GM12878 (cell line): ENCODE data around the gene SYCP2. TPM values are rescaled to one million over a fixed set of nuclear protein-coding genes. Genes with fewer than 3 reads are reported as not detected.

Experiments
- ATAC-seq: fragments of 200-7000 bp; cut with Tn5 transposase; 3 replicates; pipeline ENCODE4 v1.9.1; 2020; ENCODE audit warnings: mild to moderate bottlenecking, moderate library complexity
- BruUV-seq: library from RNA; stranded (reverse); fragments of 400-500 nt; replicated peaks from 2 replicates; lab custom pipeline; 2021; lab: Mats Ljungman, UMichigan
- CTCF ChIA-PET: fragments of 300-600 bp; sonication (Branson Sonifier 250); formaldehyde crosslinking; extraction: SDS; loops from one replicate; lab custom pipeline; 2021; ENCODE audit warnings: inconsistent platforms; lab: Yijun Ruan, JAX
- POLR2A ChIA-PET: fragments of 350-600 bp; formaldehyde crosslinking; extraction: SDS; loops from one replicate; lab custom pipeline; 2021; ENCODE audit warnings: inconsistent platforms; lab: Charles Lee
- RAD21 ChIA-PET: fragments of 300-600 bp; sonication (Branson Sonifier 250); formaldehyde crosslinking; loops from one replicate; lab custom pipeline; 2023; ENCODE audit warnings: antibody characterized with exemption; ENCODE audit not compliant: unreplicated experiment; lab: Charles Lee
- SMC1A ChIA-PET: fragments of 300-600 bp; sonication (Branson Sonifier 250); formaldehyde crosslinking; loops from one replicate; lab custom pipeline; 2023; ENCODE audit not compliant: unreplicated experiment, uncharacterized antibody; lab: Charles Lee
- DNase-seq: peaks from one replicate; pipeline ENCODE4 v3.0.0-alpha.2; 2011; ENCODE audit warnings: low read depth, low spot score
- FAIRE-seq: peaks from 3 replicates; lab custom pipeline; 2011; peaks lifted over from hg19 to GRCh38; lab: Jason Lieb, UNC
- H2AFZ ChIP-seq: 2 replicates; pipeline ENCODE4 v1.6.0; 2011; ENCODE audit warnings: low read depth, low read length, control low read depth; ENCODE audit not compliant: control insufficient read depth
- H3K27ac ChIP-seq: 2 replicates; pipeline ENCODE4 v1.5.1; 2011; ENCODE audit warnings: control low read depth; ENCODE audit not compliant: control insufficient read depth, insufficient read depth
- H3K27me3 ChIP-seq, 2 experiments: replicated peaks in 1 of 2; 2 replicates each; pipeline versions ENCODE4 v1.6.0 to v1.6.1; 2011; ENCODE audit warnings: low read length in 1 of 2; ENCODE audit not compliant: control insufficient read depth in 2 of 2, insufficient read depth in 2 of 2
- H3K36me3 ChIP-seq, 2 experiments: 2 replicates each; pipeline ENCODE4 v1.5.1; 2011; ENCODE audit warnings: low read length in 1 of 2; ENCODE audit not compliant: control insufficient read depth in 2 of 2, insufficient read depth in 2 of 2
- H3K4me1 ChIP-seq: 2 replicates; pipeline ENCODE4 v1.6.1; 2011; ENCODE audit warnings: mild to moderate bottlenecking, low read length, moderate library complexity, mixed read lengths; ENCODE audit not compliant: control insufficient read depth, insufficient read depth
- H3K4me2 ChIP-seq: 2 replicates; pipeline ENCODE4 v1.6.0; 2011; ENCODE audit warnings: control low read depth; ENCODE audit not compliant: control insufficient read depth, insufficient read depth
- H3K4me3 ChIP-seq: fragments of 200-600 bp; sonication (generic); 2 replicates; pipeline ENCODE4 v1.5.1; 2016
- H3K79me2 ChIP-seq: 2 replicates; pipeline ENCODE4 v1.6.0; 2011; ENCODE audit warnings: low read length; ENCODE audit not compliant: control insufficient read depth, insufficient read depth
- H3K9ac ChIP-seq: 2 replicates; pipeline ENCODE4 v1.8.0; 2011; ENCODE audit warnings: low read length, control low read depth, mixed read lengths; ENCODE audit not compliant: control insufficient read depth, insufficient read depth
- H3K9me3 ChIP-seq: replicated peaks from 3 replicates; pipeline ENCODE4 v1.5.1; 2011; ENCODE audit warnings: mild to moderate bottlenecking, low read length; ENCODE audit not compliant: control insufficient read depth, insufficient read depth
- H4K20me1 ChIP-seq: 2 replicates; pipeline ENCODE4 v1.6.0; 2011; ENCODE audit not compliant: control insufficient read depth, insufficient read depth
- BHLHE40 ChIP-seq, 2 experiments: fragments of 450-650 bp in 1 of 2; IDR thresholded peaks; 2 replicates each; pipeline ENCODE4 v1.6.1; 2011 to 2017; ENCODE audit warnings: low read depth in 2 of 2, borderline replicate concordance in 1 of 2, improper control_type of control experiment in 1 of 2, low read length in 1 of 2, mild to moderate bottlenecking in 1 of 2
- BMI1 ChIP-seq: fragments of 450-650 bp; IDR thresholded peaks from 2 replicates; pipeline ENCODE4 v1.6.1; 2016; ENCODE audit warnings: mild to moderate bottlenecking, moderate library complexity, borderline replicate concordance
- CHD4 ChIP-seq: fragments of 200-600 bp; sonication (generic); IDR thresholded peaks from 2 replicates; pipeline ENCODE4 v1.6.1; 2016; ENCODE audit warnings: mild to moderate bottlenecking
- EED ChIP-seq: sonication (generic); IDR thresholded peaks from 2 replicates; pipeline ENCODE4 v1.6.1; 2016; ENCODE audit warnings: antibody characterized with exemption, low read depth
- EZH2 ChIP-seq: IDR thresholded peaks from 2 replicates; pipeline ENCODE4 v1.6.1; 2012; ENCODE audit warnings: low read depth, mild to moderate bottlenecking, control low read depth, inconsistent platforms, low read length, borderline replicate concordance; ENCODE audit not compliant: control insufficient read depth
- GATAD2B ChIP-seq: fragments of 450-650 bp; conservative IDR thresholded peaks from 2 replicates; pipeline ENCODE4 v1.6.1; 2017; ENCODE audit warnings: low read depth, mild to moderate bottlenecking, moderate library complexity
- HDGF ChIP-seq: fragments of 450-650 bp; IDR thresholded peaks from 2 replicates; pipeline ENCODE4 v1.6.1; 2016; ENCODE audit warnings: antibody characterized with exemption
- IKZF2 ChIP-seq, 2 experiments: fragments of 450-650 bp; IDR thresholded peaks; 2 replicates each; pipeline ENCODE4 v1.6.1; 2017; ENCODE audit warnings: mild to moderate bottlenecking in 2 of 2, moderate library complexity in 2 of 2
- KDM1A ChIP-seq: fragments of 200-600 bp; sonication (generic); IDR thresholded peaks from 2 replicates; pipeline ENCODE4 v1.6.1; 2016; ENCODE audit warnings: borderline replicate concordance
- LARP7 ChIP-seq: fragments of 450-650 bp; IDR thresholded peaks from 2 replicates; pipeline ENCODE4 v1.6.1; 2017; ENCODE audit warnings: mild to moderate bottlenecking
- POU2F2 ChIP-seq: IDR thresholded peaks from 3 replicates; pipeline ENCODE4 v1.6.1; 2011; ENCODE audit warnings: low read depth, mild to moderate bottlenecking, low read length, borderline replicate concordance
- YY1 ChIP-seq: IDR thresholded peaks from 2 replicates; pipeline ENCODE4 v1.6.1; 2011; ENCODE audit warnings: low read depth, mild to moderate bottlenecking, low read length
- WGBS: methylation state at CpG from one replicate; pipeline ENCODE4 v1.1.6; 2016; ENCODE audit warnings: low lambda C conversion rate; ENCODE audit not compliant: insufficient replicate concordance, insufficient coverage; ENCODE audit errors: missing lambda C conversion rate; 5-methylcytosine and 5-hydroxymethylcytosine counted together
- in situ Hi-C: fragments of 300-500 bp; cut with MboI; formaldehyde crosslinking; loops from 9 replicates; pipeline ENCODE4 v1.14.3; 2018; ENCODE audit warnings: mixed read lengths
- intact Hi-C: fragments of 100-400 bp; cut with micrococcal nuclease; formaldehyde crosslinking; loops from one replicate; pipeline ENCODE4 v1.14.2; 2022; ENCODE audit not compliant: unreplicated experiment
- polyA plus RNA-seq, 11 experiments: library from polyadenylated mRNA; depleted of rRNA in 4 of 11; unstranded in 6 of 11; stranded (reverse) in 5 of 11; fragments of >200 nt; fragmentation: Nextera tagmentation in 4 of 11; fragmentation: Illumina TruSeq in 1 of 11; extraction: Ambion mirVana in 4 of 11; extraction: Trizol in 1 of 11; gene quantifications; 1 replicate in 1 of 11; 2 replicates in 10 of 11; pipeline versions ENCODE4 v1.2.1 to v1.2.3, GENCODE V29; 2011 to 2016; ENCODE audit warnings: inconsistent platforms in 2 of 11, missing spikeins in 2 of 11, low read depth in 1 of 11
- total RNA-seq, 4 experiments: library from RNA; depleted of rRNA in 3 of 4; stranded (reverse); fragments of >200 nt in 3 of 4; fragmentation: Illumina TruSeq in 1 of 4; extraction: Trizol in 1 of 4; gene quantifications; 2 replicates each; pipeline versions ENCODE4 v1.2.1 to v1.2.3, GENCODE V29; 2013 to 2021
- TF ChIP-seq, protein P1 (sequence below): fragments of 450-650 bp; IDR thresholded peaks from 2 replicates; pipeline ENCODE4 v1.6.1; 2018; ENCODE audit warnings: mild to moderate bottlenecking, low read depth, moderate library complexity; ENCODE audit not compliant: partially characterized antibody
- TF ChIP-seq, protein P2 (sequence below): IDR thresholded peaks from 2 replicates; pipeline ENCODE4 v1.6.1; 2012; ENCODE audit warnings: improper control_type of control experiment, low read depth, low read length; ENCODE audit not compliant: insufficient replicate concordance
- TF ChIP-seq, protein P3 (sequence below): fragments of 450-650 bp; IDR thresholded peaks from 2 replicates; pipeline ENCODE4 v1.6.1; 2016; ENCODE audit warnings: mild to moderate bottlenecking

SYCP2 gene
- total and polyA plus RNA-seq, 10 of the 15 experiments (the other 5 are each of a cell fraction or from before 2014, with no cell fraction given), result 0.01 to 0.18 (median 0.09) TPM; not detected in 2

DNA sequence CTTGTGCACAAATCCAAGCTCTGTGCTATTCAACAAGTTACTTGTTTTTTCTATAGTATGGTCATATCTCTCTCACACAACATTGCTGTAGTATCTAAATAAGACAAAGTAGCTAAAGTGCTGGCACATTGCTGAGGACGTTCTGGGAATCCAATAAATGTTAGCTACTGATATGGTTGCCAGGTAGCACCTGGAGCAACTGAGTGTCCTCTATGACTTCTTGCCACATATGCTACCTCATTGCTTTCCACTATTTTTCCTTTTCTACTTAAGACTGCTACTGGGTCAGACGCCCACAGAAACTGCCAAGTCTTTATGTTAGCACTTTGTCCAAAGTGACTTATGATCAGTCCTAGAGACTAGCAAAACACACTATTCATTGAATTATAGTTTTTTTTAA is 85.3 kb downstream of the SYCP2 start:
- Histone ChIP-seq H3K27ac (no peak overlapping the region), H3K9ac (no peak overlapping the region), H4K20me1 (no peaks in the 10 kb centered on the region), H2AFZ (no peak overlapping the region), H3K4me3 (no peak overlapping the region), H3K9me3 (no peaks in the 10 kb centered on the region), H3K79me2 (no peaks in the 10 kb centered on the region), H3K27me3 (no peaks in the 10 kb centered on the region), H3K4me1 (no peaks in the 10 kb centered on the region), H3K4me2 (no peak overlapping the region), H3K36me3 (no peaks in the 10 kb centered on the region)
- DNase-seq (no peak), ATAC-seq (no peak), FAIRE-seq (no peak)
- BruUV-seq, result no TSS peak
- CTCF ChIA-PET, result interaction anchor here (1.0 to 9.4 kb wide), 5 partner anchors 10 to 90 kb away, joined by 3 to 174 read pairs (median 8); no protein-coding TSS in a partner anchor
- TF ChIP-seq IKZF2 (IDR thresholded peaks at IDR 0.05) (no peak), CHD4 (no peak), EED (no peak), YY1 (no peak), GATAD2B (no peak), EZH2 (no peak), BMI1 (no peak), BHLHE40 (IDR thresholded peaks at IDR 0.05; ENCODE audit: borderline replicate concordance in 1 of 2, low read depth in 2 of 2, low read length in 1 of 2) (no peak), KDM1A (no peak), HDGF (no peak), POU2F2 (no peak), LARP7 (no peak)
- TF ChIP-seq, protein P1, sequence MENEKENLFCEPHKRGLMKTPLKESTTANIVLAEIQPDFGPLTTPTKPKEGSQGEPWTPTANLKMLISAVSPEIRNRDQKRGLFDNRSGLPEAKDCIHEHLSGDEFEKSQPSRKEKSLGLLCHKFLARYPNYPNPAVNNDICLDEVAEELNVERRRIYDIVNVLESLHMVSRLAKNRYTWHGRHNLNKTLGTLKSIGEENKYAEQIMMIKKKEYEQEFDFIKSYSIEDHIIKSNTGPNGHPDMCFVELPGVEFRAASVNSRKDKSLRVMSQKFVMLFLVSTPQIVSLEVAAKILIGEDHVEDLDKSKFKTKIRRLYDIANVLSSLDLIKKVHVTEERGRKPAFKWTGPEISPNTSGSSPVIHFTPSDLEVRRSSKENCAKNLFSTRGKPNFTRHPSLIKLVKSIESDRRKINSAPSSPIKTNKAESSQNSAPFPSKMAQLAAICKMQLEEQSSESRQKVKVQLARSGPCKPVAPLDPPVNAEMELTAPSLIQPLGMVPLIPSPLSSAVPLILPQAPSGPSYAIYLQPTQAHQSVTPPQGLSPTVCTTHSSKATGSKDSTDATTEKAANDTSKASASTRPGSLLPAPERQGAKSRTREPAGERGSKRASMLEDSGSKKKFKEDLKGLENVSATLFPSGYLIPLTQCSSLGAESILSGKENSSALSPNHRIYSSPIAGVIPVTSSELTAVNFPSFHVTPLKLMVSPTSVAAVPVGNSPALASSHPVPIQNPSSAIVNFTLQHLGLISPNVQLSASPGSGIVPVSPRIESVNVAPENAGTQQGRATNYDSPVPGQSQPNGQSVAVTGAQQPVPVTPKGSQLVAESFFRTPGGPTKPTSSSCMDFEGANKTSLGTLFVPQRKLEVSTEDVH, result no peak
- TF ChIP-seq, protein P2, sequence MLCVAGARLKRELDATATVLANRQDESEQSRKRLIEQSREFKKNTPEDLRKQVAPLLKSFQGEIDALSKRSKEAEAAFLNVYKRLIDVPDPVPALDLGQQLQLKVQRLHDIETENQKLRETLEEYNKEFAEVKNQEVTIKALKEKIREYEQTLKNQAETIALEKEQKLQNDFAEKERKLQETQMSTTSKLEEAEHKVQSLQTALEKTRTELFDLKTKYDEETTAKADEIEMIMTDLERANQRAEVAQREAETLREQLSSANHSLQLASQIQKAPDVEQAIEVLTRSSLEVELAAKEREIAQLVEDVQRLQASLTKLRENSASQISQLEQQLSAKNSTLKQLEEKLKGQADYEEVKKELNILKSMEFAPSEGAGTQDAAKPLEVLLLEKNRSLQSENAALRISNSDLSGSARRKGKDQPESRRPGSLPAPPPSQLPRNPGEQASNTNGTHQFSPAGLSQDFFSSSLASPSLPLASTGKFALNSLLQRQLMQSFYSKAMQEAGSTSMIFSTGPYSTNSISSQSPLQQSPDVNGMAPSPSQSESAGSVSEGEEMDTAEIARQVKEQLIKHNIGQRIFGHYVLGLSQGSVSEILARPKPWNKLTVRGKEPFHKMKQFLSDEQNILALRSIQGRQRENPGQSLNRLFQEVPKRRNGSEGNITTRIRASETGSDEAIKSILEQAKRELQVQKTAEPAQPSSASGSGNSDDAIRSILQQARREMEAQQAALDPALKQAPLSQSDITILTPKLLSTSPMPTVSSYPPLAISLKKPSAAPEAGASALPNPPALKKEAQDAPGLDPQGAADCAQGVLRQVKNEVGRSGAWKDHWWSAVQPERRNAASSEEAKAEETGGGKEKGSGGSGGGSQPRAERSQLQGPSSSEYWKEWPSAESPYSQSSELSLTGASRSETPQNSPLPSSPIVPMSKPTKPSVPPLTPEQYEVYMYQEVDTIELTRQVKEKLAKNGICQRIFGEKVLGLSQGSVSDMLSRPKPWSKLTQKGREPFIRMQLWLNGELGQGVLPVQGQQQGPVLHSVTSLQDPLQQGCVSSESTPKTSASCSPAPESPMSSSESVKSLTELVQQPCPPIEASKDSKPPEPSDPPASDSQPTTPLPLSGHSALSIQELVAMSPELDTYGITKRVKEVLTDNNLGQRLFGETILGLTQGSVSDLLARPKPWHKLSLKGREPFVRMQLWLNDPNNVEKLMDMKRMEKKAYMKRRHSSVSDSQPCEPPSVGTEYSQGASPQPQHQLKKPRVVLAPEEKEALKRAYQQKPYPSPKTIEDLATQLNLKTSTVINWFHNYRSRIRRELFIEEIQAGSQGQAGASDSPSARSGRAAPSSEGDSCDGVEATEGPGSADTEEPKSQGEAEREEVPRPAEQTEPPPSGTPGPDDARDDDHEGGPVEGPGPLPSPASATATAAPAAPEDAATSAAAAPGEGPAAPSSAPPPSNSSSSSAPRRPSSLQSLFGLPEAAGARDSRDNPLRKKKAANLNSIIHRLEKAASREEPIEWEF, result no peak
- TF ChIP-seq, protein P3, sequence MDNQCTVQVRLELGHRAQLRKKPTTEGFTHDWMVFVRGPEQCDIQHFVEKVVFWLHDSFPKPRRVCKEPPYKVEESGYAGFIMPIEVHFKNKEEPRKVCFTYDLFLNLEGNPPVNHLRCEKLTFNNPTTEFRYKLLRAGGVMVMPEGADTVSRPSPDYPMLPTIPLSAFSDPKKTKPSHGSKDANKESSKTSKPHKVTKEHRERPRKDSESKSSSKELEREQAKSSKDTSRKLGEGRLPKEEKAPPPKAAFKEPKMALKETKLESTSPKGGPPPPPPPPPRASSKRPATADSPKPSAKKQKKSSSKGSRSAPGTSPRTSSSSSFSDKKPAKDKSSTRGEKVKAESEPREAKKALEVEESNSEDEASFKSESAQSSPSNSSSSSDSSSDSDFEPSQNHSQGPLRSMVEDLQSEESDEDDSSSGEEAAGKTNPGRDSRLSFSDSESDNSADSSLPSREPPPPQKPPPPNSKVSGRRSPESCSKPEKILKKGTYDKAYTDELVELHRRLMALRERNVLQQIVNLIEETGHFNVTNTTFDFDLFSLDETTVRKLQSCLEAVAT, result no peak
- 28% methylated on average over 2 of the region's 2 CpGs for WGBS
- intact Hi-C loops (no loop called here), in situ Hi-C loops (no loop called here)
- SMC1A ChIA-PET, result interaction anchor here (0.9 to 5.0 kb wide), 4 partner anchors 9 to 64 kb away, joined by 4 to 56 read pairs (median 4); no protein-coding TSS in a partner anchor
- RAD21 ChIA-PET, result interaction anchor here (1.0 to 1.3 kb wide), 3 partner anchors 28 to 65 kb away, joined by 3 to 13 read pairs (median 4); no protein-coding TSS in a partner anchor
- POLR2A ChIA-PET, result no interaction called here
